Measurements from ENCODE around the gene TTC31.

Gene TTC31

DNA sequence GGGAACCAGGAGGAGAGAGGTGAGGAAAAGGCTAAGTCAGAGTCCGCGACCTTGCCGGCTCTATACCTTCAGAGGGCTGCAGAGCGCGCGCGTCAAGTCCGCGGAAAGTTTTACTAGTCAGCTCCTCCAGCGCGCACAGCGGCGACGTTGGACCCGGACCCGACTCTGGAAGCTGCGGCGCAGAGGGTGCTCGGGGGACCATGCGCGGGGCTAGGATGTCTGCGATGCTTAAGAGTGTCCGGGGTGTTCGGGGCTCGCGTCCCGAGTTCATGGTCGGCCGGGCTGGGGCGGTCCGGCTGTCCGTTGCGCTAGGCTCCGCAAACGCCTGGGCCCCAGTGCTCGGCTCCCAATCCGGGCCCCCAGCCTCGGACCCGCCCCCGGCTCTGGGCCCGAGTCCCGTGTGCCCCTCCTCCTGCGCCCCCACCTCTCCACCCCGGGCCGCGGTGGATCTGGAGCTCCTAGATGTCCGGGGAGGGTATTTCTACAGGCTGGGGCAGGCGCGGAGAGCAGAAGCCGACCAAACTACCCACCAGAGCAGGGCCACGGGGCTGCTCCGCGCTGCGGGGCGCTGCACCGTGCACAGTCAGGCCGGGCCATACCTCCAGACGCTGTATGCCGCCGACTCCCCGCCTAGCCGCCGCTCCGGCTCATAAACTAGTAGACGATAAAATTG lies 16.5 kb downstream of the TTC31 start, which contains the start of gene LBX2:
TSS of gene LBX2 (minus strand) at position 337 of the 673 bp plus-strand sequence. CDS start at position 271, 66 bp downstream.
- no peak for FAIRE-seq
- TF ChIP-seq SPI1 (IDR thresholded peaks at IDR 0.05; ENCODE audit: low read depth, low read length) (no peak), POLR2AphosphoS5 (IDR thresholded peaks at IDR 0.05; ENCODE audit: low read depth, low read length) (no peak), POLR2A (IDR thresholded peaks at IDR 0.05; ENCODE audit: low read depth, low read length) (no peak), PAX5 (IDR thresholded peaks at IDR 0.05; ENCODE audit: insufficient read depth, low read length, severe bottlenecking) (no peak)
- no peak for DNase-seq (ENCODE audit: insufficient read length, low spot score)

DNA sequence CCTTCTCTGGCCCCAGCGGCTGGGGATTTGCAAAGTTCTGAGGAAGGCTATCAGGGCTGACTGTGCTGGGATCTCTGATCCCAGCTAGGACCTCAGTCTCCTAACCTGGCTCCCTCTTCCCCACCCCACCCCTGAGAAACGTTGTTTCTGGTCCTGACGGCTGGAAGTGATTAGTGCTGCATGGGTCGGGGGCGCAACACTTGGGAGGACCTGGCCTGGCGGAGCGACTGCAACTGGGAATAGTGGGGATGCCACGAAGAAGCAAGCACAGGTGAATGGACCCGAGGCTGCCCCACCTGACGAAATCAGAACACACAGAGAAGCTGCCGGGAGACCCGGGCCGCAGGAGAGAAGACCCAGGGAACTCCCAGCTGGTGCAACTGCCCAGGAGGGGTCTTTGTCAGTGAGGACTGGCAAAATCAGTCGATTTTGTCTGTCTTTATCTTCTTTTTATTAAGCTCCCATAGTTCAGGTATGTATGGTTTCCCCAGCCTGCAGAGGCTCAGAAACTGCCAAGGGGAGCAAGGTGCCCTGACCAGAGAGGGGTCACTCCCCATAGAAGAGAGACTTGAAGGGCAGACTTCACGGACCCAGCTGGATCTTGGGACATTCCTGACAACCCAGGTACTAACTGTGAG lies 17.2 kb downstream of the TTC31 start:
- TF ChIP-seq POLR2AphosphoS5 (IDR thresholded peaks at IDR 0.05; ENCODE audit: low read depth, low read length) (no peak), POU2F2 (IDR thresholded peaks at IDR 0.05; ENCODE audit: low read depth, low read length) (no peak), POLR2A (IDR thresholded peaks at IDR 0.05; ENCODE audit: low read depth, low read length) (no peak), TAF1 (IDR thresholded peaks at IDR 0.05; ENCODE audit: low read depth, low read length) (no peak), SPI1 (IDR thresholded peaks at IDR 0.05; ENCODE audit: low read depth, low read length) (no peak), PAX5 (IDR thresholded peaks at IDR 0.05; ENCODE audit: insufficient read depth, low read length, severe bottlenecking) (no peak)
- no peak for DNase-seq (ENCODE audit: insufficient read length, low spot score)
- FAIRE-seq, result no peak

DNA sequence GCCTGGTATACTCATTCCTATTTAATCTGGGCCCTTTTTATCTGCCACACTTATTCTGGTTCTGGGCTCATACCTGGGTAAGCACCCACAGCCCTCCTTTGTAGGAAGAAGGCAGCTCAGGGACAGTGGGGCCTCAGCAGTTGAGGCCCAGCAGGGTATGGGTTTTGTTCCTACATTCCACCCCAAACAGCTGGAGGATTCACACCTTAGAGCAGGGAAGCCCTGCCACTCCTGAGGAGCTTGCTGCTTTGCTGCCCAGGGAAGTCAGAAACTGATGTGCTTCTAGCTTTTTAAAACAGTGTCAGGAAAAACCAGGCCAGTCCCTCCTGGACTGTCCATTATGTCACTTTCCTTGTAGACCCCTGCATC lies 17.7 kb downstream of the TTC31 start:
- no peak for TF ChIP-seq POLR2A (IDR thresholded peaks at IDR 0.05; ENCODE audit: low read depth, low read length)
- FAIRE-seq, result no peak
- no peak for DNase-seq (ENCODE audit: insufficient read length, low spot score)

DNA sequence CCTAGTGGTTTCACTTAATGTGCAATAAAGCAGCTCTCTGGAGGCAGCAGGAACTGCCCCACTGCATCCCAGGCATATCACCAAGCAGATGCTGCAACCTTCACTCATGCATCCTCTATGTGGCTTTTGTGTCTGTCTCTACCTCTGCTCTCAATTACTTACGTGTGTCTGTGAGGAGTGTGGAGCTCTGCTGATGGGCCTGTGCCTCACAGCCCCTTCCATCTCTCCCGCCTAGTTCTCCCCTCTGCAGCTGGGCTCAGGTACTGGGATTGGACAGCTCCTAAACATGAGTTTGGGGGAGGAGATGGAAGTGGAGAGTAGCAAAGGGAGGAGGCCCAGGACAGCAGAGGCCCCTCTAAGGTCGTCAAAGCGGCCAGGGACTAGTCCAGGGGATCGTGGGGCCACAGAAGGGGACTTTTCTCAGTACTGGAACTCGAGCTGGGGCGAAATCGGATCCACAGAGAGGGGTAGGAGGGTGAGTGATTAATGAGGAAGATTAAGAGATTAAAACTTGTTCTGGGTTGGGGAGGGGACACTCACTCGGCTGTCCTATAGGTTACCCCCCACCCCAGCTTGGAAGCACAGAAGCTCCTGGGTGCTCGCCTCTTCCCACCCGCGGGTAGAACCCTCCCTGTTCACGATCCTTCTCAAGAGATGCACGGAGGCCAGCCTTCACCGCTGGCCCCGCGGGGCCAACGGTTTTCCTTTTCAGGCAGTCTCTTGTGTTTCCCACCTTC lies 18.6 kb downstream of the TTC31 start:
- FAIRE-seq (no peak), DNase-seq (ENCODE audit: insufficient read length, low spot score) (no peak)
- TF ChIP-seq POLR2A (IDR thresholded peaks at IDR 0.05; ENCODE audit: low read depth, low read length) (no peak), SPI1 (IDR thresholded peaks at IDR 0.05; ENCODE audit: low read depth, low read length) (no peak), POU2F2 (IDR thresholded peaks at IDR 0.05; ENCODE audit: low read depth, low read length) (no peak)

DNA sequence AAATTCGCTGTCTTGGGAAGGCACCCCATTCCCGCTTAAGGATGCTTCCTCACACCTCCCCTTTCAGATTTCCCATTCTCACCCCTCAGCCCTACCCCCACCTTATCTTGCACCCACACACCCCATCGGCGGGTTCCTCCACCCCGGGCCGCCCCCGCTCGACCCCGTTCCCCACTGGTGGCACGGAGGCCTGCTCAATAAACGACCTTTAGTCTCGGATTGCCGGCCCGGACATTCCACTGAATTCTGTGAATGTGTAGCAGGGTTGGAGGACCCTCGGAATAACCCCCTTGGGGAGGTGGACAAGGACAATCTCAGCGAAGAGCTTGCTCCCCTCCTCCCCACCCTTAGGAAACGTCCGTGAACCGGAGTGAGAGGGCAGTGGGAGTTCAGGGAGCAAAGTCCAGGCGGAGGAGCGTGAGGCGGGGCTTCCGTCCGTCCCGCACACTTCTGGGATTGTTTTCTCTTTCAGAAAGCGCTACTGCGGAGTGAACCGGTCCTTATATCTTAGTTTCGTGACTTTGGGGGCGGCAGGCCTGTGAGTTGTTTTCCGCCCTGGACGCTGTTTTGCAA lies 19.4 kb downstream of the TTC31 start:
- no peak for DNase-seq (ENCODE audit: insufficient read length, low spot score)
- no peak for FAIRE-seq
- TF ChIP-seq SPI1 (IDR thresholded peaks at IDR 0.05; ENCODE audit: low read depth, low read length), result no peak
- TF ChIP-seq TAF1 (IDR thresholded peaks at IDR 0.05; ENCODE audit: low read depth, low read length), result no peak
- no peak for TF ChIP-seq PAX5 (IDR thresholded peaks at IDR 0.05; ENCODE audit: insufficient read depth, low read length, severe bottlenecking)
- TF ChIP-seq POLR2A (IDR thresholded peaks at IDR 0.05; ENCODE audit: low read depth, low read length), result no peak
- no peak for TF ChIP-seq POLR2AphosphoS5 (IDR thresholded peaks at IDR 0.05; ENCODE audit: low read depth, low read length)
- no peak for TF ChIP-seq POU2F2 (IDR thresholded peaks at IDR 0.05; ENCODE audit: low read depth, low read length)

DNA sequence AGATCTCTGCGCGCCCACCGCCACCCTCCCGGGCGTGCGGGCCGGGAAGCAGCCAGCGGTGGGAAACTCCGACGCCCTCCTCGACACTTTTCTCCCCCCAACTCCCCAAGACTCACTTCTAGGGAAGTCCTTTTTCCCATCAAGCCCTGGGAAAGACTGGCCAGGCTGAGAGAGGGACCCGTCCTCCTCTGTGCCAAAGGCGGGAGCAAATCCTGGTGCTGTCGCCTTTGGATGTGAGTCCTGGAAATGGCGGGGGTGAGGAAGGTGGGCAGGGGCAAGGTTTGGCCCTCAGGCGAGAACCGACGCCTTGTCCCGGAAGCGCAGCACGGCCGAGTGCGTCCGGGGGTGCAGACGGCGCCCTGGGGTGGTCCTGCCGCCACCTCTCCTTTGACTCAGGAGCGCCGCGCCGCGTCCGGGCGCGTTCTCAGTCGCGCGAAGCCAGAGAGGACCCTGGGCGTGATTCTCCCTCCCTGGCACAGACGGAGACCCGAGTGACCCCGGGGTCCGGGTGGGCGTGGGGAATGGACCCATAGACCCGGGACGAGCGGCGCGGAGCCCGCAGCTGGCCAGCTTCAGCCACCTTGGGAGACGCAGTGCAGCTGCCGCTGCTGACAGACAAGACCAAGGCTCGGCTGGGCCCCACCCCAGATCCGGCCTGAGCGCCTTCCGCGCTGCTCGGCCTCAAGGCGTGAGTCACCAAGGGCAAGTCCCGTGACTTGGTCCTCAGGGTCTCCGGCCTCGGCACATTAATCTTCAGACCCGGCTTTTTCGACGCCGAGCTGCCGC lies 20.0 kb downstream of the TTC31 start:
- peak; percentile 66 for FAIRE-seq
- no peak for DNase-seq (ENCODE audit: insufficient read length, low spot score)
- no peak for TF ChIP-seq SPI1 (IDR thresholded peaks at IDR 0.05; ENCODE audit: low read depth, low read length)
- TF ChIP-seq PAX5 (IDR thresholded peaks at IDR 0.05; ENCODE audit: insufficient read depth, low read length, severe bottlenecking), result no peak
- peak; percentile 34; the same call in 1 of the 2 replicates for TF ChIP-seq TAF1 (IDR thresholded peaks at IDR 0.05; ENCODE audit: low read depth, low read length)
- 0 out of 2 replicates have a peak, but pooled peaks have one; percentile 29 for TF ChIP-seq POLR2AphosphoS5 (IDR thresholded peaks at IDR 0.05; ENCODE audit: low read depth, low read length)
- no peak for TF ChIP-seq POU2F2 (IDR thresholded peaks at IDR 0.05; ENCODE audit: low read depth, low read length)
- peak; percentile 60; the same call in 1 of the 2 replicates for TF ChIP-seq POLR2A (IDR thresholded peaks at IDR 0.05; ENCODE audit: low read depth, low read length)

DNA sequence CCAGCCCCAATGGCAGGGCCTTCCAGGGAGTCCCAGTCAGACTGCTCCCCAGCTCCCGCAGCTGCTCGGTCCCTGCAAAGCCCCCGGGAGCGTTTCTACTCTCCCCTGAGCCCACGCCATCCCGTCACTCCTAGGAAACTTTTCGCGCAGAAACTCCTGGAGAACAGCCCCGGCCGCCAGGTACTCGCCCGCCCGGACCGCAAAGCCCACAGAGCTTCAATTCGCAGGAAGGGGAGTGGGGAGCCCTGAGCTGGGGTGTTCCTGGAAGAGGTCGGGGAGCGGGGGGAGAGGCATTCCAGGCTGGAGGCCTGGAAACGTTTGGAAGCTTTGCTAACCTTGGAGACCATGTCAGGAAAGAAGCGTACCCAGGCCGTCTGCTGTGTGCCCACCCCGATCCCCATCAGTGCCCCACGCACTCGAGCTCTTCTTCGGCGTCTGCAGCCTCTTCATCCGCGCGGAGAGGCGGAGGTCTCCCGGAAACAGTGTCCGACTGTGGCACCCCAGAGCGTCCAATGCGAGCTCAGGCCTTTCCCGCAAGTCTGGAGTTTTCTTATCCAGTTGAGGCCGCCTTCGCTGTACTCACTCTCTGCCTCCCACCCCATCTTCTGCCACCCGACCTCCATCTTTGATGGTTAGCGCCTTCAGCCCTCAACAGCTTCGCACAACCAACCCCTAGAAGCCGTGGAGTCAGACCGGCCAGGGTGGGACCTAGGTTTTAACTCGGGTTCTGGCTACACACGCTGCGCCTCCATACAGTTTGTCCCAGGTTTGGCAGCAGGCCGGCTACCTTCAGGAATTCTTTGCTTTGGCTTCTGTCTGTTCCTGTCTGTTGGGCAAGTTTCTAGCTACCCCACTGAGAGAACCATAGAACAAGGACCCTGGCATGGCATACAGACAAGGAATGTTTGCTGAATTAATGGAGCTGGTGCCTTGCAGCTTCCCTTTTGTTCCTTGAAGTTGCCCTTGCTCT lies 20.9 kb downstream of the TTC31 start:
- FAIRE-seq (no peak), DNase-seq (ENCODE audit: insufficient read length, low spot score) (no peak)

DNA sequence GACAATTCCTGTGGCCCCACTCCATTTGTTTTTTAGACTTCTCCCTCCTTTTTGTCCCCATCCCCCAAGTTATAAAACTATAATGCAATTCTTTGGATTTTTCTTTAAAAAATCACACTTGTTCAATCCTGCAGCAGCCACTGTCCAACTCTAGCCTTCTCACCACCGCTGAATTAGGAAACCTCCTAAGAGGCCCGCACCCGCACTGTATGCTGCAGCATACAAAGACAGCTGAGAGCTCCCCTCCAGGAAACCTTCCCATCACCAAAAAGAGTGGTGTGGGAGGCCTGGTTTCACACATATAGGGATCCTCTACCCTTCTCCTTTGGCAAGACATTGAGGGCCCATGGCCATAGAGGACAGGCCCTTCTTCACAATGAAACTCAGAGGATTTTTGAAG lies 21.7 kb downstream of the TTC31 start:
- DNase-seq (ENCODE audit: insufficient read length, low spot score) (no peak), FAIRE-seq (no peak)

More for the DNA sequence above, 20.9 kb downstream of the TTC31 start:
- TF ChIP-seq TAF1 (IDR thresholded peaks at IDR 0.05; ENCODE audit: low read depth, low read length) (no peak), POLR2A (IDR thresholded peaks at IDR 0.05; ENCODE audit: low read depth, low read length) (no peak), POU2F2 (IDR thresholded peaks at IDR 0.05; ENCODE audit: low read depth, low read length) (no peak), POLR2AphosphoS5 (IDR thresholded peaks at IDR 0.05; ENCODE audit: low read depth, low read length) (no peak), SPI1 (IDR thresholded peaks at IDR 0.05; ENCODE audit: low read depth, low read length) (no peak), PAX5 (IDR thresholded peaks at IDR 0.05; ENCODE audit: insufficient read depth, low read length, severe bottlenecking) (no peak)

More for the DNA sequence above, 21.7 kb downstream of the TTC31 start:
- TF ChIP-seq PAX5 (IDR thresholded peaks at IDR 0.05; ENCODE audit: insufficient read depth, low read length, severe bottlenecking), result no peak
- no peak for TF ChIP-seq SPI1 (IDR thresholded peaks at IDR 0.05; ENCODE audit: low read depth, low read length)
- TF ChIP-seq POLR2AphosphoS5 (IDR thresholded peaks at IDR 0.05; ENCODE audit: low read depth, low read length), result no peak
- no peak for TF ChIP-seq POU2F2 (IDR thresholded peaks at IDR 0.05; ENCODE audit: low read depth, low read length)
- no peak for TF ChIP-seq TAF1 (IDR thresholded peaks at IDR 0.05; ENCODE audit: low read depth, low read length)
- no peak for TF ChIP-seq POLR2A (IDR thresholded peaks at IDR 0.05; ENCODE audit: low read depth, low read length)
